Stomach (tissue), 4 donors: ENCODE measurements around the gene PPP1R16B.

Experiments used
- POLR2A ChIP-seq, 4 donors: fragments of 450-650 bp; IDR thresholded peaks; one replicate each; pipeline ENCODE4 v1.6.1; 2016; ENCODE audit warnings: antibody characterized with exemption in 4 of 4, control low read depth in 2 of 4, mild to moderate bottlenecking in 1 of 4, moderate library complexity in 1 of 4
- TF ChIP-seq, protein P1 (sequence below), 7 experiments: fragments of 450-650 bp in 4 of 7; fragments of 200-600 bp in 3 of 7; sonication (generic) in 3 of 7; IDR thresholded peaks; one replicate each; pipeline ENCODE4 v1.5.1; 2016 to 2019; ENCODE audit warnings: antibody characterized with exemption in 7 of 7, control low read depth in 2 of 7, mild to moderate bottlenecking in 1 of 7

DNA sequence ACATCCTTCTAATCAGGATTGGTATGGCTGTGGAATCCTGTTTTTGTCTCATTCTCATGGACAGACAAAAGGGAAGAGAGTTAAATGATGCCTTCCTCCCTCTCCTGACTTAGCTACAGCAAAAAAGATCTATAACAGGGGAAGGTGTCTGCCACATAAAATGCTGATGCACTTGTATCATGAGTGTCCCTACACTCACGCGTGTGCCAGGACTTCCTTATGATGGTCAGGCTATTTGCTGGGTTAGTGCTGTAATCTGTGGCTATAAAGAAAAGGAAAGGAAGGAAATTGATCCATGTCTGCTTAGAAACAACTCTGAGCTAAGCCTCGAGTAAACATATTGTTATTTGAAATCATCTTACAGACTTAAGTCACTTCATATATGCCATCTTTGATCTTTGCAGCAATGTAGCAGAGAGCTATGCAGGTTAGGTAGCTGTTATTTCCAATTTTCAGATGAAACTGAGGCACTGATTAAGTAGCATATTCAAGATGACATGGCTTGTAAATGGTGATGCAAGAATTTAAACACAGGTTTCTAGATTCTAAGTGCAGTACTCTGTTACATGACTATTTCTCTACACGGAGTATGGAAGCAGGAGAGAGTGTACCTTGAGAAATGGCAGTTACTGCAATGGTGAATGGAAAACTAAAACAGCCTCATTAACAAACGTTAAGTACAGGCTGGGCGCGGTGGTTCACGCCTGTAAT lies 148.3 kb downstream of the PPP1R16B start:
- TF ChIP-seq, protein P1, sequence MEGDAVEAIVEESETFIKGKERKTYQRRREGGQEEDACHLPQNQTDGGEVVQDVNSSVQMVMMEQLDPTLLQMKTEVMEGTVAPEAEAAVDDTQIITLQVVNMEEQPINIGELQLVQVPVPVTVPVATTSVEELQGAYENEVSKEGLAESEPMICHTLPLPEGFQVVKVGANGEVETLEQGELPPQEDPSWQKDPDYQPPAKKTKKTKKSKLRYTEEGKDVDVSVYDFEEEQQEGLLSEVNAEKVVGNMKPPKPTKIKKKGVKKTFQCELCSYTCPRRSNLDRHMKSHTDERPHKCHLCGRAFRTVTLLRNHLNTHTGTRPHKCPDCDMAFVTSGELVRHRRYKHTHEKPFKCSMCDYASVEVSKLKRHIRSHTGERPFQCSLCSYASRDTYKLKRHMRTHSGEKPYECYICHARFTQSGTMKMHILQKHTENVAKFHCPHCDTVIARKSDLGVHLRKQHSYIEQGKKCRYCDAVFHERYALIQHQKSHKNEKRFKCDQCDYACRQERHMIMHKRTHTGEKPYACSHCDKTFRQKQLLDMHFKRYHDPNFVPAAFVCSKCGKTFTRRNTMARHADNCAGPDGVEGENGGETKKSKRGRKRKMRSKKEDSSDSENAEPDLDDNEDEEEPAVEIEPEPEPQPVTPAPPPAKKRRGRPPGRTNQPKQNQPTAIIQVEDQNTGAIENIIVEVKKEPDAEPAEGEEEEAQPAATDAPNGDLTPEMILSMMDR (IDR thresholded peaks at IDR 0.05): no peak
- no peak for TF ChIP-seq POLR2A (IDR thresholded peaks at IDR 0.05)
